GM12891 (cell line): Measurements from ENCODE around the gene CFAP46.

ENCODE experiments used
- PAX5 ChIP-seq: IDR thresholded peaks from 2 replicates; pipeline ENCODE4 v1.6.1; 2011; ENCODE audit warnings: low read length, moderate library complexity, mild to moderate bottlenecking; ENCODE audit not compliant: insufficient read depth, severe bottlenecking
- POLR2A ChIP-seq: IDR thresholded peaks from 2 replicates; pipeline ENCODE4 v1.6.1; 2011; ENCODE audit warnings: low read depth, low read length, control low read depth
- POLR2AphosphoS5 ChIP-seq: IDR thresholded peaks from 2 replicates; pipeline ENCODE4 v1.6.1; 2011; ENCODE audit warnings: low read depth, low read length, control low read depth
- TAF1 ChIP-seq: IDR thresholded peaks from 2 replicates; pipeline ENCODE4 v1.6.1; 2011; ENCODE audit warnings: low read depth, low read length, control low read depth

DNA sequence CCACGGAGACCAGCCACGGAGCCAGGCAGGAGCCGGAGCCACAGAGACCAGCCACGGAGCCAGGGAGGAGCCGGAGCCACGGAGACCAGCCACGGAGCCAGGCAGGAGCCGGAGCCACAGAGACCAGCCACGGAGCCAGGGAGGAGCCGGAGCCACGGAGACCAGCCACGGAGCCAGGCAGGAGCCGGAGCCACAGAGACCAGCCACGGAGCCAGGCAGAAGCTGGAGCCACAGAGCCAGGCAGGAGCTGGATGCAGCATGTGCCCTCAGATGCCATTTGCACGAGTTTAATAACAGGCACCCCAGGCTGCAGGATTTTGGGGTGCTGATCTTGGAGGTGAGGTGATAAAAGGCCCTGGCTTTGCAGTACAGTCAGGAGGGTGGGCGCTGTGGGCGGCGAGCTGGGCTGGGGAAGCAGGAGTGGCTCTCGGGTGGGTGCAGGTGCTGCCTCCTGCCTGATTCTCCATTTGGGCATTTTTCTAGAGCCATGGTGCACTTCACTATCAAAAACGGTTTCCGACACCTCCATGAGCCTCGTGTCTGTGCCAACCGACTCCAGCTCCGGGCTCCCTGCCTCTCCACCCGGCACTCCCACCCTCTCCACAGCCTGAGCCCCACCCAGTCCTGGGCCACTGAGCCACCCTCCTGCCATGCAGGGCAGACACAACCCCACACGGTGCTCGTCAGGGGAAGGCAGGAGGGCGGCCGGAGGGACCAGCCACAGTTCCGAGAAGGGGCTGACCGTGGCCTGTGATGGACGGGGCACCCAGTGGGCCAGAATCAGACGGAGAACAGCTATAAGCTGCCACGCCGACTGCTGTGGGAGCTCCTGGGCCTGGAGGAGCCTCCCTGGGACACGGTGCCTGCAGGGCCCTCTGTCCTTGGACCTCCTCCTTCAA lies 115.6 kb downstream of the CFAP46 start:
- TF ChIP-seq POLR2AphosphoS5 (no peak), POLR2A (no peak), TAF1 (no peak), PAX5 (no peak)
